Activated T-helper 2 cell treated with anti-CD3 and anti-CD28 coated beads, Interferon-gamma antibody, Interleukin-2, Interleukin-4, amounts not matched to agents 10 μg/mL and 5 μg/mL and 100 μg/mL, durations not matched to agents 14 hours and 24 hours and 36 hours (primary cell): ENCODE measurements around the gene KDM4C. TPM values are rescaled to one million over a fixed set of nuclear protein-coding genes. Genes with fewer than 3 reads are reported as not detected.

Experiments
- DNase-seq: peaks from one replicate; pipeline ENCODE4 v3.0.0; 2021; ENCODE audit warnings: low spot score
- H3K27ac Mint-ChIP-seq: one replicate; pipeline ENCODE4 v1.8.0; 2021; ENCODE audit warnings: mixed read lengths
- H3K27me3 Mint-ChIP-seq: one replicate; pipeline ENCODE4 v1.8.0; 2021; ENCODE audit warnings: low read depth, mixed read lengths
- H3K36me3 Mint-ChIP-seq: one replicate; pipeline ENCODE4 v1.8.0; 2021; ENCODE audit warnings: low read depth, mixed read lengths
- H3K4me1 Mint-ChIP-seq: one replicate; pipeline ENCODE4 v1.8.0; 2021; ENCODE audit warnings: low read depth, mixed read lengths
- H3K4me3 Mint-ChIP-seq: one replicate; pipeline ENCODE4 v1.8.0; 2021; ENCODE audit warnings: low read depth, mild to moderate bottlenecking, moderate library complexity, mixed read lengths
- H3K9me3 Mint-ChIP-seq: one replicate; pipeline ENCODE4 v1.8.0; 2021; ENCODE audit warnings: mixed read lengths
- intact Hi-C: fragments of 100-400 bp; cut with micrococcal nuclease; formaldehyde crosslinking; loops from one replicate; pipeline ENCODE4 v1.15.1; 2023
- total RNA-seq: library from RNA; stranded (reverse); gene quantifications from 2 replicates; pipeline ENCODE4 v1.2.3, GENCODE V29; 2022

The KDM4C gene
- total RNA-seq, 1 donor from 2014 or later, result 38.4 TPM

- H3K4me1 Mint-ChIP-seq, result peaks cover 19% of the 10 kb centered on the region
- peaks cover 3% of the 10 kb centered on the region for H3K36me3 Mint-ChIP-seq
- intact Hi-C loops, result loop anchor here (10.0 kb wide), 3 partner anchors 157 to 763 kb away; no protein-coding TSS in a partner anchor
- no peak for DNase-seq
- H3K9me3 Mint-ChIP-seq, result peaks cover 6% of the 10 kb centered on the region
- no peak overlapping the region for H3K27ac Mint-ChIP-seq
- H3K4me3 Mint-ChIP-seq, result no peak overlapping the region
- H3K27me3 Mint-ChIP-seq, result peaks cover 18% of the 10 kb centered on the region
These were observed 454.3 kb downstream of the KDM4C start for GRCh38 chr9:7212101-7212500.

GRCh38 chr9:7216004-7216841 is 458.4 kb downstream of the KDM4C start:
- peaks cover 20% of the 10 kb centered on the region for H3K27me3 Mint-ChIP-seq
- peaks cover 11% of the 10 kb centered on the region for H3K36me3 Mint-ChIP-seq
- H3K4me1 Mint-ChIP-seq, result peaks cover 29% of the 10 kb centered on the region
- peak overlapping the region; percentile 53 for H3K27ac Mint-ChIP-seq
- H3K9me3 Mint-ChIP-seq, result peaks cover 33% of the 10 kb centered on the region
- no peak overlapping the region for H3K4me3 Mint-ChIP-seq
- intact Hi-C loops, result loop anchor here (5.0 to 10.0 kb wide), 4 partner anchors 81 to 759 kb away; no protein-coding TSS in a partner anchor
- peak; percentile 47 for DNase-seq

DNA sequence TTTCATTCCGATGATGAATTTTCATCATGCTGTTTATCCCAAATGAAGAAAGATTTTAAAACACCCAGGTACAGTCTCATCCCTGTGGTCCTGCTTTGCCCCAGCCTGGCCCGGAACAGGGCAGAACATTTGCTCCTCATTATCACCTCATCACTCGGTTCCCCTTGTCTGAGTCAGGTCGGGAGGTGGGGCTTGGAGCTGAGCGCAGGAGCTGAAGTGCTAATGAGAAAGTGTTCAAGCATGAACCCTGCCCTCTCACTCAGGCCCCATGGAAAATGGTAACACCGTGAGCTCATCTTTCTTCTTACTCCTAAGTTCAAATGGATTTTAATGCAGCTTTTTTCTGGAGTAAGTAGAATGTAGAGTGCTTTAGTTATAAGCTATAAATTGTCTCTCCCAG is 466.2 kb downstream of the KDM4C start:
- Mint-ChIP-seq H3K36me3 (peaks cover 1% of the 10 kb centered on the region), H3K27ac (no peak overlapping the region), H3K27me3 (peaks cover 24% of the 10 kb centered on the region), H3K4me1 (peaks cover 15% of the 10 kb centered on the region), H3K9me3 (peaks cover 25% of the 10 kb centered on the region), H3K4me3 (no peak overlapping the region)
- no peak for DNase-seq
- intact Hi-C loops, result no loop called here

Other genes starting within 250 kb of the KDM4C start
- 1.0 and 1.4 TPM in 2 replicates for gene GLDC, start 112.2 kb upstream of the KDM4C start, total RNA-seq